HG03139 (cell line): ENCODE measurements around the gene AP1S1.
"Not testable (repeated sequence)": the region's sequence is repeated elsewhere in the genome, so short reads cannot be mapped to it uniquely, and the experiment has no call there.

Experiments used
- ATAC-seq: cut with Tn5 transposase; IDR thresholded peaks from one replicate; pipeline ENCODE4 v1.9.1; 2021; ENCODE audit not compliant: unreplicated experiment

The AP1S1 gene

GRCh38 chr7:101153969-101154692 lies at the start of gene AP1S1:
Gene AP1S1 (plus strand): TSS chr7:101154476. CDS start chr7:101154515, 39 bp downstream.
- ATAC-seq: peak; percentile 49

GRCh38 chr7:101104799-101105198 lies 49.5 kb upstream of the AP1S1 start:
- no peak for ATAC-seq

GRCh38 chr7:101105248-101105647 lies 49.0 kb upstream of the AP1S1 start:
- not testable (repeated sequence) for ATAC-seq

GRCh38 chr7:101106386-101106785 lies 47.9 kb upstream of the AP1S1 start:
- no peak for ATAC-seq

- no peak for ATAC-seq
Observed at GRCh38 chr7:101108330-101108857, 45.9 kb upstream of the AP1S1 start.

- ATAC-seq: no peak
Observed at GRCh38 chr7:101108961-101109360, 45.3 kb upstream of the AP1S1 start.

- no peak for ATAC-seq
Observed at GRCh38 chr7:101109368-101109767, 44.9 kb upstream of the AP1S1 start.

- ATAC-seq: no peak
Observed at GRCh38 chr7:101111261-101111660, 43.0 kb upstream of the AP1S1 start.

- no peak for ATAC-seq
Observed at GRCh38 chr7:101112233-101112632, 42.0 kb upstream of the AP1S1 start.

- not testable (repeated sequence) for ATAC-seq
Observed at GRCh38 chr7:101113140-101113539, 41.1 kb upstream of the AP1S1 start.

GRCh38 chr7:101113836-101114235 lies 40.4 kb upstream of the AP1S1 start:
- no peak for ATAC-seq

GRCh38 chr7:101114492-101114891 lies 39.8 kb upstream of the AP1S1 start:
- no peak for ATAC-seq

- no peak for ATAC-seq
Observed at GRCh38 chr7:101115215-101115614, 39.1 kb upstream of the AP1S1 start.

GRCh38 chr7:101116898-101117297 lies 37.4 kb upstream of the AP1S1 start:
- ATAC-seq: no peak

- ATAC-seq: no peak
Observed at GRCh38 chr7:101118856-101119255, 35.4 kb upstream of the AP1S1 start.

GRCh38 chr7:101119876-101120275 lies 34.4 kb upstream of the AP1S1 start:
- ATAC-seq: no peak

GRCh38 chr7:101120315-101120714 lies 34.0 kb upstream of the AP1S1 start:
- ATAC-seq: no peak

GRCh38 chr7:101121631-101121990 lies 32.7 kb upstream of the AP1S1 start:
- not testable (repeated sequence) for ATAC-seq

GRCh38 chr7:101121991-101122932 lies 32.0 kb upstream of the AP1S1 start:
- ATAC-seq: no peak

- ATAC-seq: no peak
Observed at GRCh38 chr7:101122933-101123702, 31.2 kb upstream of the AP1S1 start.

GRCh38 chr7:101123703-101124068 lies 30.6 kb upstream of the AP1S1 start:
- ATAC-seq: no peak
